GM18858 (cell line): ENCODE data around the gene DEDD.

ENCODE experiments used
- ATAC-seq: cut with Tn5 transposase; IDR thresholded peaks from one replicate; pipeline ENCODE4 v1.9.1; 2021; ENCODE audit not compliant: unreplicated experiment

DEDD gene

DNA sequence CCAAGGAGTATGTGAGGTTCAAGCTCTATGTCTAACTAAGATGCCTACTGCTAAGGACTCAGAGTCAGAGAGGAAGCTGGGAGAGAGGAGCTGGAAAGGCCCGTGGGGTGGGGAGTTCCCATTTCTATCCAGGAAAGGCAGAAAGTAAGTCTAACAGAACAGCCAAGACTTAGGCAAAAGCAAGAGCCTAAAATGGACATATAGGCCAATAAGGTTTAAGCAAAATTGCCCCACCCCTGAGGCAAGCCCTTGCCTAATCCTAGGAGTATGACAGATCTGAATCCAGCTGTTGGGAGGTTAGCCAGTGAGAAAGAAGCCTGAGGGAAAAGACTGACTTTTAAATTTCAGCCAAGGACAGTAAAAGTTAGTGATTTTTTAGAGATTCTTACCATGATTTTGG lies 35.9 kb downstream of the DEDD start:
- no peak for ATAC-seq

GRCh38 chr1:161096015-161096414 lies 36.5 kb downstream of the DEDD start:
- peak; percentile 34 for ATAC-seq

GRCh38 chr1:161095230-161095629 lies 37.2 kb downstream of the DEDD start:
- no peak for ATAC-seq

DNA sequence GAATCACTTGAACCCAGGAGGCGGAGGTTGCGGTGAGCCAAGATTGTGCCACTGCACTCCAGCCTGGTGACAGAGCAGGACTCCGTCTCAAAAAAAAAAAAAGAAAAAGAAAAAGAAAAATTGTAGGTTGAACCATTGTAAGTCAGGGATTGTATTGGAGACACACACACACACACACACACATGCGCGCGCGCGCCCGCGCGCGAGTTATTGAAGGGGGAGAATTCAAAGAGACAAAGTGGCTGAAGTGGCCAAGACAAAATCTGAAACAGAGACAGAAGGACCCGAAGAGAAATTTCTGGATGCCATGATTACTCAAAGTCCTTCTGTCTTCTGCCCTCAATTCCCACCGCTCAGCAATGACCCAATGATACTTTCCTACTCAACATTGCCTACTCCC lies 38.0 kb downstream of the DEDD start:
- no peak for ATAC-seq

- ATAC-seq = no peak
These were observed 39.8 kb downstream of the DEDD start for GRCh38 chr1:161092621-161093028.

DNA sequence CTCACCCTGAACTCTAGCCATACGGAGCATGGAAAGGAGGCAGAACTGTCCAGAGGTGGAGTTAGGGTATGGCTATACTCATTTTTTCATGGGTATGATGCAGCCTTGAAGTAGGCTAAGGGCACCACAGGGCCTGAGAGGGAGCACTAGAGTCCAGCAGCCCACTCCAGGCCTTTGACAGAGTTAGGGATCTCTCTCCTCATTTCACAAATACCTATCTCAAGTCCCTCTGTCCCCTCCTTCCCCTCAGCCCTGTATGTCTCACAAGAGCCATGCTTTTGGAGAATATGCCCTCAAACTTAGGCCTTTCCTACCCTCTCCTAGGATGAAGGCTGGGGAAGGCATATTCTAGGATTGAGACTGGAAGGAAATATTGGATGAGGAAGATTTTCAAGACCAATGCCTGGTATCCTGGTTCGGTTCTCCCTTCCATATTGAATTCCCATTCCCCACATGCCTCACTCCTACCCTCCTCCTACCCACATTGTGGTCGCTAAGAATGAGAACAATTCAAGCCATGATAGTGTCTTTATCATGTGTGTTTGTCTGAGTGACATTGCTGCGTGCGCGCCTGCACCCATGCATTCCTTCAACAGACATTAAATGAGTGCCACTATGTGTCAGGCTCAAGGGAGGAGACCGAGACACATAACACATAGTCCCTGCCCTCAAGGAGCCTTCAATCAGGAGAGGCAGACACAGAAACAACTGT lies 40.5 kb downstream of the DEDD start:
- ATAC-seq = no peak

DNA sequence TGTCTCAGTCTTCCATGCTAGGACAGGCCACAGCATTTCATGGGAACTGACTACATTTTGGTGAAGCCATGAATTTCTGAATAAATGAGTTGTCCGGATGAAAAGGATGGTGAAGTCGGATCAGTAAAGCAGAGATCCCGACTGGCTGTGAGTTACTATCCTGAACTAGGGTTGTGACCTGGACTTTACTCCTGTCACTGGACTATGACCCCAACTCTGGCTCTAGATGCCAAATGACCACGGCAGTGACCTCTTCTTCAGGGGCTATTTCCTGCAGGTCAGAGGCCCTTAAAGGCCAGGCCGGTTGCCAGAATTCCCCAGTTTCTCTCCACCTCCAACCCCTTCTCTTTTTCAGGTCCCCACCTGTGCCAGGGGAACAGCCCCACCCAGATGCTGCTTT lies 41.4 kb downstream of the DEDD start:
- no peak for ATAC-seq

GRCh38 chr1:161090617-161091016 lies 41.9 kb downstream of the DEDD start:
- ATAC-seq = no peak

GRCh38 chr1:161089938-161090337 lies 42.5 kb downstream of the DEDD start:
- no peak for ATAC-seq

- no peak for ATAC-seq
These were observed 43.1 kb downstream of the DEDD start, which contains the start of gene NECTIN4 for GRCh38 chr1:161089251-161089924. NECTIN4 (minus strand) TSS chr1:161089558; CDS start chr1:161089296, 262 bp downstream.

- ATAC-seq = no peak
These were observed 43.8 kb downstream of the DEDD start for GRCh38 chr1:161088587-161089110.

- ATAC-seq = no peak
These were observed 46.0 kb downstream of the DEDD start for GRCh38 chr1:161086457-161086856.

GRCh38 chr1:161085165-161085564 lies 47.3 kb downstream of the DEDD start:
- ATAC-seq = no peak

GRCh38 chr1:161084597-161084988 lies 47.9 kb downstream of the DEDD start:
- ATAC-seq = no peak

DNA sequence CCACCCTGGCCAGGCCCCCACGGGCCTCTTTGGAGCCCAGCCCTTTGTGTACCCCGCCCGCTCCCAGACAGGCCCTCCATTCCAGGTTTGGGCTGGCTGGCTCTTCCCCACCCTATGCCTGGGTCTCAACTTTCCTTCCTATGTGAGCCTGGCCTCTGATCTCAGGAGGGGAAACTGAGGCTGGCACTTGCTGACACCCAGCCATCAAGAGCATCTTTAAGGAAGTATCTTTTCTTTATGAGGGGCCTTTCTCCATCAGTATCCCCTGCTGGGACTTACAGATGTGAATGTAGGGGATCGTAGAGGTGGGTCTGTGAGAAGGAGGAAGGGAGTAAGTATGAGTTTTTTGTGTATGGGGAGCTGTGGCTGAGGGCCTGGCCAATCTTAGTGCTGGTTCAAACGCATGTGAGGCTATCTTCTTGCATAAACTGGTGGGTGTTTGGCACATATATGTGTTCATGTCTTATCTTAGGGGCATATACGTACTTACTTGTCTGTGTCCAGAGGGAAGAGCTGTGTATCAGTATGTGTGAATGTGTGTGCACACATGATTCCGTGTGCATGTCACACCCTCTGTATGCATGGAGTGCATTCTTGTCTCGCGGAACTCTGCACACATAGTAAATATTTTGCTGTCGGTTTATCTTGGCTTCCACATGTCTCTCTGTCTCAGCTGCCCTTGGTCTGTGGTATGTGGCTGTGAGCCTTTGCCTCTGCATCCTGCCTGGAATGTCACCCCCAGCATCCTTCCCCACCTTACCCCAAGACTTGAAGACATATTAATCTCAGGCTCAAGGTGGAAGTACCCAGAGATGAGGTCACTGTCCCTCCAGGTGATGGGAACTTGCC lies 48.5 kb downstream of the DEDD start:
- no peak for ATAC-seq

DNA sequence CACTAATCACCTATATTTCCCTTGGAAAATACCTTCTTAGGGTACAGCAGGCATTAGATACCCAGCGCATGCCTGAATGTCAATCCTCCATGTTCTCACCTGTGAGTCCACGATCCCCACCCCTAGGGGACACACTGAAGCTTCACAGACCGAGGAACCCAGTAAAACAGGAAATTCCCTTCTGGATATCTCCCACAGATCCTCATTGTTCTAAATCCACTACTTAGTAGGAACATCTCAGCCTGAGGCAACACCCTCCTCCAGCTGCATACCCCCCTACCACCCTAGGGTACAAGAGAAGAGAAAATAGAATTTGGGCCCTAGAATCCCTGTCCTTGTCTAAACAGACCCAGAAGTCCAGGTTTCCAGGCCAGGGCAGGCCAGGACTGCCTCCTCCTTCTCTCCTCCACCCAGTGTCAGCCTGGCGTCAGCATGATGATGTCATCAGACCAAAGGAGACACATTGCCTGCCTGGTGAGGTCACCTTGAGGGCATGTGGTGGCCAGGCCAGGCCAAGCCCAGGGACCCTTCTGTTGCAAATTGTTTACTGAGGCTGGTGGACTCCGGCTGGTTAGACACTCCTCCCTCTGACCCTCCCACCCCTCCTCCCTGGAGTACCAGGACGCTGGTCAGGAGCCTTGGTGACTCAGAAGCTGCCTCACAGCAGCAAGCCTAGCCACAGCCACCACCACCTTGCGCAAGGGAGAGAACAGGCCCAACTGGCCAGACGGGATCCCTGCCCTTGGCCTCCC lies 49.3 kb downstream of the DEDD start:
- ATAC-seq = no peak

DNA sequence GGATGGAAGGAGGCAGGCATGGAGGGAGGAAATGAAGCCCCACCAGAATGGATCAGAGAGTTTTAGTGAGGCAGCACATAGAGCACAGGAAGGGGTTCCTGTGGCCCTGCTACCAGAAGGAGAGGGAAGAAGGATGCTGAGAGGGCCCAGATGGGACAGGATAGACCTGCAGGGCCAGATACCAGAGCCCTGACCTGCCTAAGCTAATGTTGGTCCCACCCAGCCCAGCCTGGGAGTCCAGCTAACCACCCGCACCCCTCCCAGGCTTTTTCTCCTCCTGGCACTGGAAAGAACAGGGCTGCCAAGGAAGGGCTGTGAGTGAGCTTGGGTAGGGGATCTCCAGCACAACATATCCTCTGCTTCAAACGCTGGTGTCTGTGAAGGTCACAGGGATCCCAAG lies 50.0 kb downstream of the DEDD start:
- no peak for ATAC-seq

- no peak for ATAC-seq
These were observed 50.9 kb downstream of the DEDD start for GRCh38 chr1:161081519-161081918.

GRCh38 chr1:161080441-161081405 lies 51.7 kb downstream of the DEDD start:
- ATAC-seq = no peak
